PFSK-1 (cell line): ENCODE measurements around the gene SH3BGRL.

Experiments used
- POLR2AphosphoS5 ChIP-seq: IDR thresholded peaks from 2 replicates; pipeline ENCODE4 v1.6.1; 2012; ENCODE audit warnings: low read depth, mild to moderate bottlenecking, control low read depth, low read length, moderate library complexity
- REST ChIP-seq, 2 experiments: IDR thresholded peaks; 2 replicates each; pipeline versions ENCODE4 v1.6.1 to v1.8.0; 2011 to 2012; ENCODE audit warnings: low read depth in 2 of 2, low read length in 2 of 2, control low read depth in 1 of 2, inconsistent platforms in 1 of 2, mild to moderate bottlenecking in 1 of 2, moderate library complexity in 1 of 2; ENCODE audit not compliant: insufficient read depth in 1 of 2
- SIN3A ChIP-seq: IDR thresholded peaks from 2 replicates; pipeline ENCODE4 v1.6.1; 2012; ENCODE audit warnings: mild to moderate bottlenecking, low read length, moderate library complexity, borderline replicate concordance; ENCODE audit not compliant: insufficient read depth

DNA sequence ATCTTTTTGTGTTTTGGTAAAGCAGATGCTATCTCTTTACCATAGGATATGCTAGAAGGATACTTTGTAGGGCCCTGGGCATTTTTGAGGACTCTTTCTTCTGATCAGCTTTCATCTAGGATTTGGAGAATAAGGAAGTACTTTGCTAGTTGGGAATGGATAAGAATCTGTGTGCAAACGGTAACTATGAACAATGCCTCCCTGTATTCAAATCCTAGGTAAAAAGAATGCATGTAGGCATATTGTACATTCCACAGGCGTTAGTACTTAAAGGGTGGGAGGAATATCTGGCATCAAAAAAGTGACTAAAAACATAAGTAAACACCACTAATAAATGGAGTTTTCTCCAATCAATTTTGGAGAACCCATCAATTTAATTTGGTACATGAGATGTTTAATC is 59.7 kb downstream of the SH3BGRL start:
- TF ChIP-seq SIN3A (no peak), REST (IDR thresholded peaks at IDR 0.05; ENCODE audit: insufficient read depth in 1 of 2, low read depth in 2 of 2, low read length in 2 of 2) (no peak), POLR2AphosphoS5 (no peak)
